Thyroid gland (tissue), 4 donors: ENCODE results near the gene TTC34. TPM values are rescaled to one million over a fixed set of nuclear protein-coding genes. Genes with fewer than 3 reads are reported as not detected.

ENCODE experiments used
- DNase-seq, 2 donors: peaks; one replicate each; pipeline ENCODE4 v3.0.0-alpha.2; 2019
- H3K27ac ChIP-seq, 3 donors: fragments of 200-600 bp; sonication (generic); 1 replicate in 2 of 3; 2 replicates in 1 of 3; pipeline ENCODE4 v1.5.1; 2016 to 2019; ENCODE audit warnings: mild to moderate bottlenecking in 1 of 3, moderate library complexity in 1 of 3
- H3K27me3 ChIP-seq: fragments of 200-600 bp; sonication (generic); one replicate; pipeline ENCODE4 v1.5.1; 2019
- H3K36me3 ChIP-seq, 2 donors: fragments of 200-600 bp; sonication (generic); one replicate each; pipeline ENCODE4 v1.5.1; 2016 to 2019
- H3K4me1 ChIP-seq, 2 donors: fragments of 200-600 bp; sonication (generic); one replicate each; pipeline ENCODE4 v1.5.1; 2017 to 2019
- H3K4me3 ChIP-seq, 3 donors: fragments of 200-600 bp; sonication (generic); replicated peaks in 1 of 3; 1 replicate in 2 of 3; 2 replicates in 1 of 3; pipeline ENCODE4 v1.5.1; 2016; ENCODE audit warnings: mild to moderate bottlenecking in 1 of 3
- H3K9me3 ChIP-seq: fragments of 200-600 bp; sonication (generic); one replicate; pipeline ENCODE4 v1.5.1; 2017
- POLR2A ChIP-seq, 2 donors: fragments of 450-650 bp; IDR thresholded peaks; one replicate each; pipeline ENCODE4 v1.6.1; 2017; ENCODE audit warnings: antibody characterized with exemption in 2 of 2, mild to moderate bottlenecking in 2 of 2, moderate library complexity in 1 of 2
- WGBS, 2 donors: methylation state at CpG; one replicate each; pipeline ENCODE4 v1.1.5; 2017; 5-methylcytosine and 5-hydroxymethylcytosine counted together
- intact Hi-C: fragments of 100-400 bp; cut with DNase I; formaldehyde crosslinking; loops from one replicate; pipeline ENCODE4 v1.15.1; 2023
- total RNA-seq, 4 donors: library from RNA; depleted of rRNA; stranded (reverse); fragments of >200 nt; gene quantifications; one replicate each; pipeline ENCODE4 v1.2.3, GENCODE V29; 2016
- TF ChIP-seq, protein P1 (sequence below), 6 experiments: fragments of 200-600 bp in 3 of 6; fragments of 450-650 bp in 3 of 6; sonication (generic) in 3 of 6; IDR thresholded peaks; one replicate each; pipeline ENCODE4 v1.5.1; 2016 to 2019; ENCODE audit warnings: antibody characterized with exemption in 6 of 6, mild to moderate bottlenecking in 2 of 6, inconsistent platforms in 1 of 6, moderate library complexity in 1 of 6

Gene TTC34
- total RNA-seq, 4 donors from 2014 or later: 0.81 to 2.2 (median 1.9) TPM

DNA sequence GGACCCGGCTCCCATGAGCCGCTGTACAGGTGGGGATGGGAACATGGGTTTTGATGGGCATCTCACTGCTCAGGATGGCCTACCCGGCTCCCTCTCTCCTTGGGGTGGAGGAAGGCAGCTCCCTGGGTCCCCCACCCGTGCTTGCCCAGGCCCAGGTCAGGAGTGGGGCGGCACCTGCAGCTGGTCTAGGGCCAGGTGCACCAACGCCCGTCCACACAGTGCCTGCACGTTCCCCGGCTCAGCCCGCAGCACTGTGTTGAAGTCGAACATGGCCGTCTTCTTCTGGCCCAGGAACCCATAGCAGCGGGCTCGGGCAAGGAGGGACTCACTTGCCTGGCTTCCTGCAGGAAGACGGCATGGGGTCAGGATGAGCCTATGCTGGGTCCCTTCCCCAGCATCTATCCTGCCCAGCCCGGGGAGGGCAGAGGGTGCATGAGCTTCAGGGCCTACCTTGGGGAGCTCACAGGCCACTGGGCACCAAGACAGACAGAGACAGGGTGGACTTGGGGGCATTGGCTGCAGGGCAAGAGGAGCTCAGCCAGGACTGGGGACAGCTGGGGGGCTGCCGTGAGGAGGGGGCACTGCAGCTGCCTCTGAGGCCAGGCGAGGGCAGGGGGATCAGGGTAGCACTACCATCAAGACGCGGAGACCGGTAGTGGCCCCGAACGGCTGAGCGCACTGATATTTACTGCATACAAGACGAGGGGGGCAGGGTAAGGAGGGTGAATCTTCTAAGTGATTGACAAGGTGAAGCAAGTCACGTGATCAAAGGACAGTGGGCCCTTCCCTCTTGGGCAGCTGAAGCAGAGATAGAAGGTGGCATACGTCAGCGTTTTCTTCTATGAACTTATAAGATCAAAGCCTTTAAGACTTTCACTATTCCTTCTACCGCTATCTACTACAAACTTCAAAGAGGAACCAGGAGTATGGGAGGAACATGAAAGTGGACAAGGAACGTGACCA is 17.8 kb downstream of the TTC34 start:
- Histone ChIP-seq H3K27me3 (no peaks in the 10 kb centered on the region), H3K27ac (no peak overlapping the region), H3K4me3 (no peak overlapping the region), H3K4me1 (no peaks in the 10 kb centered on the region), H3K36me3 (no peaks in the 10 kb centered on the region), H3K9me3 (no peaks in the 10 kb centered on the region)
- intact Hi-C loops: no loop called here
- TF ChIP-seq POLR2A (IDR thresholded peaks at IDR 0.05): no peak
- TF ChIP-seq, protein P1, sequence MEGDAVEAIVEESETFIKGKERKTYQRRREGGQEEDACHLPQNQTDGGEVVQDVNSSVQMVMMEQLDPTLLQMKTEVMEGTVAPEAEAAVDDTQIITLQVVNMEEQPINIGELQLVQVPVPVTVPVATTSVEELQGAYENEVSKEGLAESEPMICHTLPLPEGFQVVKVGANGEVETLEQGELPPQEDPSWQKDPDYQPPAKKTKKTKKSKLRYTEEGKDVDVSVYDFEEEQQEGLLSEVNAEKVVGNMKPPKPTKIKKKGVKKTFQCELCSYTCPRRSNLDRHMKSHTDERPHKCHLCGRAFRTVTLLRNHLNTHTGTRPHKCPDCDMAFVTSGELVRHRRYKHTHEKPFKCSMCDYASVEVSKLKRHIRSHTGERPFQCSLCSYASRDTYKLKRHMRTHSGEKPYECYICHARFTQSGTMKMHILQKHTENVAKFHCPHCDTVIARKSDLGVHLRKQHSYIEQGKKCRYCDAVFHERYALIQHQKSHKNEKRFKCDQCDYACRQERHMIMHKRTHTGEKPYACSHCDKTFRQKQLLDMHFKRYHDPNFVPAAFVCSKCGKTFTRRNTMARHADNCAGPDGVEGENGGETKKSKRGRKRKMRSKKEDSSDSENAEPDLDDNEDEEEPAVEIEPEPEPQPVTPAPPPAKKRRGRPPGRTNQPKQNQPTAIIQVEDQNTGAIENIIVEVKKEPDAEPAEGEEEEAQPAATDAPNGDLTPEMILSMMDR (IDR thresholded peaks at IDR 0.05): no peak
- WGBS, 2 donors: 86 to 89% methylated on average over 21 to 24 of the region's 30 CpGs
- no peak for DNase-seq

DNA sequence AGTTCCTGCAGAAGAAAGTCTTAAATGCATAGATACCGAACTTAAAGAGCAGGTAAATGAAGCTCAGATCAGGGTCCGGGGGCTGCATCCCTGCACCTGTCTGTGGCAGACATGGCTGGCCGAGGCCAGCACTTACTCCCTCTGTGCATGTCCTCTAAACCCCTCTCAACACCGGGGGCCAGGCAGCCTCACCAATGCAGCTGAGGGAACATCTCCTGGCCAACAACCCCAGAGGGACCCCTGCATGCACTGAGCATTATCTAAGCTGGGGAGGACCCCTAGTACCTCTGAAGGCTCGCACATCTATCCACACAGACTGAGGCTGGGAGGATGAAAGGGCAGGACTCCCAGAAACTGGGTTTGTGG is 18.4 kb downstream of the TTC34 start:
- intact Hi-C loops: no loop called here
- WGBS, 2 donors: 81 to 93% methylated on average over 4 to 5 of the region's 5 CpGs

GRCh38 chr1:2781627-2782026 is 19.9 kb downstream of the TTC34 start:
- 69 to 73% methylated on average over 2 of the region's 2 CpGs for WGBS, 2 donors
- Histone ChIP-seq H3K36me3 (no peaks in the 10 kb centered on the region), H3K27me3 (no peaks in the 10 kb centered on the region), H3K4me3 (no peak overlapping the region), H3K27ac (no peak overlapping the region), H3K9me3 (no peaks in the 10 kb centered on the region), H3K4me1 (no peaks in the 10 kb centered on the region)
- no peak for TF ChIP-seq POLR2A (IDR thresholded peaks at IDR 0.05)
- TF ChIP-seq, protein P1 (IDR thresholded peaks at IDR 0.05): no peak
- no peak for DNase-seq
- intact Hi-C loops: no loop called here

More for the DNA sequence above, 18.4 kb downstream of the TTC34 start:
- H3K27ac ChIP-seq: no peak overlapping the region
- no peaks in the 10 kb centered on the region for H3K9me3 ChIP-seq
- TF ChIP-seq, protein P1 (IDR thresholded peaks at IDR 0.05): no peak
- H3K4me3 ChIP-seq: no peak overlapping the region
- H3K36me3 ChIP-seq: no peaks in the 10 kb centered on the region
- H3K27me3 ChIP-seq: no peaks in the 10 kb centered on the region
- no peak for DNase-seq
- no peaks in the 10 kb centered on the region for H3K4me1 ChIP-seq

- Histone ChIP-seq H3K27ac (no peak overlapping the region), H3K9me3 (no peaks in the 10 kb centered on the region), H3K27me3 (no peaks in the 10 kb centered on the region), H3K36me3 (no peaks in the 10 kb centered on the region), H3K4me1 (no peaks in the 10 kb centered on the region), H3K4me3 (no peak overlapping the region)
- TF ChIP-seq, protein P1 (IDR thresholded peaks at IDR 0.05): no peak
- TF ChIP-seq POLR2A (IDR thresholded peaks at IDR 0.05): no peak
- intact Hi-C loops: no loop called here
- peak; percentile 38 to 41 for DNase-seq
- 0 to 6% methylated on average over 1 to 3 of the region's 3 CpGs for WGBS, 2 donors
Measured at GRCh38 chr1:2778220-2778592, 23.3 kb downstream of the TTC34 start.
